ENCODE results near the gene OSBPL3.

DNA sequence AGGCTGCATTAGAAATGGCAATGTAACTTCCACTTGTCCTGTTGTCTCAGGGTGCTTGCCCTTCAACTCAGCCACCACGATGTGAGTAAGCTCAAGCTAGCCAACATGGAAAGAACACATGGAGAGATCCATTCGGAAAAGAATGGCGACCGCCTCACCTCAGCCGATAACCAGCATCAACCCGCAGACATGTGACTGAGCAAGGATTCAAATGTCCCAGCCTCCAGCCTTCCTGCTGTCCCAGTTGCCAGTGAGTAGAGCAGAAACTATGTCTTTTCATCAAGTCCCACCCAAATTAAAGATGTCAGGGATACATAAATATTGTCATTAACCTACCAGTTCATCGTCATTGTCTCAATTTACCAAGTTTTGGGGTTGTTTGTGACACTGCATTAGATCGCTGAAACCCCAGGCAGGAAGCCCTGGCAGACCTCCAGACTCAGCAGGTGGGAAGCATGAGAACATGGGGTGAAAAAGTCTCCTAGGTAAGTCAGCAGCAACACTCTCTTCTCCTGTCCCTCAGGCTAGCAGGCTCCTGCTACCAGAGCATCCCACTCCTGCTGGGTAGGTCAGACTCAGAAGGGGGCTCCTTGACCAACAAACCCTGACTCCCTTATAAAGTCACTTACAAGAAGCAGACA, 67.0 kb downstream of the OSBPL3 start:
- TF ChIP-seq, protein P1, sequence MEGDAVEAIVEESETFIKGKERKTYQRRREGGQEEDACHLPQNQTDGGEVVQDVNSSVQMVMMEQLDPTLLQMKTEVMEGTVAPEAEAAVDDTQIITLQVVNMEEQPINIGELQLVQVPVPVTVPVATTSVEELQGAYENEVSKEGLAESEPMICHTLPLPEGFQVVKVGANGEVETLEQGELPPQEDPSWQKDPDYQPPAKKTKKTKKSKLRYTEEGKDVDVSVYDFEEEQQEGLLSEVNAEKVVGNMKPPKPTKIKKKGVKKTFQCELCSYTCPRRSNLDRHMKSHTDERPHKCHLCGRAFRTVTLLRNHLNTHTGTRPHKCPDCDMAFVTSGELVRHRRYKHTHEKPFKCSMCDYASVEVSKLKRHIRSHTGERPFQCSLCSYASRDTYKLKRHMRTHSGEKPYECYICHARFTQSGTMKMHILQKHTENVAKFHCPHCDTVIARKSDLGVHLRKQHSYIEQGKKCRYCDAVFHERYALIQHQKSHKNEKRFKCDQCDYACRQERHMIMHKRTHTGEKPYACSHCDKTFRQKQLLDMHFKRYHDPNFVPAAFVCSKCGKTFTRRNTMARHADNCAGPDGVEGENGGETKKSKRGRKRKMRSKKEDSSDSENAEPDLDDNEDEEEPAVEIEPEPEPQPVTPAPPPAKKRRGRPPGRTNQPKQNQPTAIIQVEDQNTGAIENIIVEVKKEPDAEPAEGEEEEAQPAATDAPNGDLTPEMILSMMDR (IDR thresholded peaks at IDR 0.05; ENCODE audit: poor library complexity, severe bottlenecking) = no peak
- TF ChIP-seq TAF1 (IDR thresholded peaks at IDR 0.05; ENCODE audit: low read depth) (no peak), POLR2AphosphoS5 (IDR thresholded peaks at IDR 0.05) (no peak)

Data from neural cell (in vitro differentiated cells).